NCI-H748 (cell line): ENCODE results near the gene CLEC1A.
A peak's percentile ranks its signal among the peaks of the same experiment; 100 is the strongest.

Experiments
- DNase-seq: peaks from one replicate; lab custom pipeline; 2025; ENCODE audit not compliant: unreplicated experiment; lab: John Stamatoyannopoulos, UW

CLEC1A gene

GRCh38 chr12:10101648-10102220, 2.9 kb upstream of the CLEC1A start:
- DNase-seq = no peak

- no peak for DNase-seq
Observed at GRCh38 chr12:10101042-10101579, 2.3 kb upstream of the CLEC1A start.

- no peak for DNase-seq
Observed at GRCh38 chr12:10097521-10097920, 1.3 kb downstream of the CLEC1A start.

GRCh38 chr12:10095971-10096370, 2.8 kb downstream of the CLEC1A start:
- no peak for DNase-seq

- DNase-seq = no peak
Observed at GRCh38 chr12:10094646-10095395, 4.0 kb downstream of the CLEC1A start.

- no peak for DNase-seq
Observed at GRCh38 chr12:10088955-10089900, 9.6 kb downstream of the CLEC1A start.

- DNase-seq = no peak
Observed at GRCh38 chr12:10088031-10088430, 10.8 kb downstream of the CLEC1A start.

- DNase-seq = no peak
Observed at GRCh38 chr12:10086387-10086786, 12.4 kb downstream of the CLEC1A start.

- no peak for DNase-seq
Observed at GRCh38 chr12:10084733-10085132, 14.1 kb downstream of the CLEC1A start.

GRCh38 chr12:10082117-10082874, 16.5 kb downstream of the CLEC1A start:
- no peak for DNase-seq

GRCh38 chr12:10075451-10075850, 23.3 kb downstream of the CLEC1A start:
- peak; percentile 50 for DNase-seq

- DNase-seq = no peak
Observed at GRCh38 chr12:10073261-10073660, 25.5 kb downstream of the CLEC1A start.

GRCh38 chr12:10072131-10072530, 26.7 kb downstream of the CLEC1A start:
- DNase-seq = no peak

GRCh38 chr12:10070380-10070779, 28.4 kb downstream of the CLEC1A start:
- DNase-seq = no peak

- DNase-seq = no peak
Observed at GRCh38 chr12:10069976-10070375, 28.8 kb downstream of the CLEC1A start.

GRCh38 chr12:10069099-10069498, 29.7 kb downstream of the CLEC1A start:
- no peak for DNase-seq

GRCh38 chr12:10068644-10069043, 30.1 kb downstream of the CLEC1A start:
- DNase-seq = no peak

GRCh38 chr12:10067942-10068341, 30.8 kb downstream of the CLEC1A start:
- DNase-seq = no peak

- no peak for DNase-seq
Observed at GRCh38 chr12:10067264-10067663, 31.5 kb downstream of the CLEC1A start.

GRCh38 chr12:10065241-10065640, 33.5 kb downstream of the CLEC1A start:
- DNase-seq = no peak

- DNase-seq = no peak
Observed at GRCh38 chr12:10058387-10058786, 40.4 kb downstream of the CLEC1A start.
